ENCODE data around the gene PRXL2A. TPM values are rescaled to one million over a fixed set of nuclear protein-coding genes. Genes with fewer than 3 reads are reported as not detected.

The PRXL2A gene
- total and polyA plus RNA-seq, 2 of the 4 experiments (the other 2 are of a cell fraction), result 0.90 to 0.92 TPM

- ATAC-seq (ENCODE audit: low read depth) (no peak), DNase-seq (no peak)
- H2BK15ac ChIP-seq (ENCODE audit: low read depth, low read length), result no peak overlapping the region
- H3K14ac ChIP-seq (replicated peaks; ENCODE audit: low read depth, low read length), result no peak overlapping the region
- H2AK5ac ChIP-seq (ENCODE audit: low read depth, low read length), result no peak overlapping the region
- no peak overlapping the region for H3K4me2 ChIP-seq (ENCODE audit: low read depth, low read length)
- H3K27ac ChIP-seq (ENCODE audit: insufficient read depth, low read length), result no peak overlapping the region
- in situ Hi-C loops (cut with MboI; ENCODE audit: low sequenced_read_pairs) (no loop called here), intact Hi-C loops (cut with micrococcal nuclease) (no loop called here), dilution Hi-C loops (cut with HindIII; ENCODE audit: low sequenced_read_pairs, unreplicated experiment) (no loop called here)
- H3K9me1 ChIP-seq (ENCODE audit: insufficient read depth, low read length), result no peaks in the 10 kb centered on the region
- WGBS, 2 experiments (ENCODE audit: extremely low coverage in 2 of 2, insufficient read length in 1 of 2), result no CpG with 5 or more reads among the region's 2 CpGs
- no peak overlapping the region for H3K56ac ChIP-seq (ENCODE audit: extremely low read depth, insufficient read depth, low read length)
- no peak overlapping the region for H4K91ac ChIP-seq (ENCODE audit: insufficient read depth, low read depth, low read length)
- H3K18ac ChIP-seq (ENCODE audit: low read depth, low read length), result no peak overlapping the region
- no peaks in the 10 kb centered on the region for H3K79me1 ChIP-seq (ENCODE audit: low read depth in 1 of 2, low read length in 2 of 2)
- no peaks in the 10 kb centered on the region for H3K4me1 ChIP-seq (ENCODE audit: control insufficient read depth, insufficient read depth, low read length)
- H3K4ac ChIP-seq (ENCODE audit: low read depth, low read length), result no peak overlapping the region
- no peak overlapping the region for H2BK20ac ChIP-seq (ENCODE audit: low read depth, low read length)
- TF ChIP-seq ELK1 (IDR thresholded peaks at IDR 0.05; ENCODE audit: borderline replicate concordance, low read depth, low read length), result no peak
- no peak for TF ChIP-seq POLR2A (IDR thresholded peaks at IDR 0.05; ENCODE audit: low read depth, low read length)
- no peak for TF ChIP-seq MAZ (IDR thresholded peaks at IDR 0.05; ENCODE audit: borderline replicate concordance, low read depth, low read length)
- no peak overlapping the region for H3K4me3 ChIP-seq (ENCODE audit: insufficient read depth, low read depth, low read length)
- no peak overlapping the region for H2AK9ac ChIP-seq (replicated peaks; ENCODE audit: low read depth, low read length, poor library complexity)
- no peaks in the 10 kb centered on the region for H4K20me1 ChIP-seq (ENCODE audit: insufficient read depth, low read length)
- H3K36me3 ChIP-seq (ENCODE audit: control insufficient read depth, insufficient read depth, low read length), result no peaks in the 10 kb centered on the region
- H3K9me3 ChIP-seq (ENCODE audit: control insufficient read depth, insufficient read depth, low read length), result no peaks in the 10 kb centered on the region
- no peaks in the 10 kb centered on the region; the same call in 1 of the 2 replicates for H3K27me3 ChIP-seq (ENCODE audit: control insufficient read depth, insufficient read depth, low read length)
- ChIA-PET POLR2A (ENCODE audit: unreplicated experiment) (no interaction called here), CTCF (no interaction called here)
- no peak overlapping the region for H2BK5ac ChIP-seq (ENCODE audit: low read depth, low read length, poor library complexity, severe bottlenecking)
- no peak overlapping the region for H4K5ac ChIP-seq (ENCODE audit: low read depth, low read length)
- no peak overlapping the region for H3K9ac ChIP-seq (ENCODE audit: low read depth, low read length)
- no peak overlapping the region for H4K8ac ChIP-seq (ENCODE audit: low read depth in 2 of 2, low read length in 2 of 2)
- BruUV-seq (replicated peaks), result no TSS peak
- H2BK120ac ChIP-seq (ENCODE audit: low read depth, low read length), result no peak overlapping the region
- no peak overlapping the region for H3K23ac ChIP-seq (ENCODE audit: low read depth, low read length)
- H2AFZ ChIP-seq (replicated peaks; ENCODE audit: low read length, poor library complexity), result no peak overlapping the region
Measured at GRCh38 chr10:80373502-80373901, 34.8 kb upstream of the PRXL2A start.

Measured in IMR-90 (cell line).